OCI-LY3 (cell line): ENCODE measurements around the gene PARD3B.

Source experiments
- EZH2phosphoT487 ChIP-seq: fragments of 200-600 bp; shearing (Covaris generic); IDR thresholded peaks from 2 replicates; pipeline ENCODE4 v1.6.1; 2018; ENCODE audit warnings: antibody characterized with exemption, mixed run types, low read depth
- TF ChIP-seq, protein P1 (sequence below): fragments of 200-600, 300-600 bp; sonication (generic); IDR thresholded peaks from 2 replicates; pipeline ENCODE4 v1.5.1; 2014; ENCODE audit warnings: antibody characterized with exemption, low read length, low read depth

DNA sequence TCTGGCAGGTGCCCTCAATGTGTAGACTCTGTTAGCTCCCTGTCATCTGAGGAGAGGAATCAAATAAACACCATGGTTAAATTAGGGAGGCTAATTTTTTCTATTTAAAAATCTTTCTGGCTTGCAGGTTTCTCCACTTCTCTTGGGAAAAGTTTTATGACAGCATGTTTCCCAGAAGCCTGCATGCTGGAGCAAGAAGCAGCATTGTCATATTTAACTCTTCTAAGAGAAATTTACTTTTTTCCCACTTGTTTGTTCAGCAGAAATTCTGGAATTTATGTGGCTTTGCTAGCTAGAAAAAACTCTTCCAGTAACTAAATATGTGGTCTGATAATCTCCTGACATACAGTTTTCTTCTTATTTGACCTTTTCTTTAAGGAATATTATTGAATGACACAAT lies 230.5 kb downstream of the PARD3B start:
- TF ChIP-seq, protein P1, sequence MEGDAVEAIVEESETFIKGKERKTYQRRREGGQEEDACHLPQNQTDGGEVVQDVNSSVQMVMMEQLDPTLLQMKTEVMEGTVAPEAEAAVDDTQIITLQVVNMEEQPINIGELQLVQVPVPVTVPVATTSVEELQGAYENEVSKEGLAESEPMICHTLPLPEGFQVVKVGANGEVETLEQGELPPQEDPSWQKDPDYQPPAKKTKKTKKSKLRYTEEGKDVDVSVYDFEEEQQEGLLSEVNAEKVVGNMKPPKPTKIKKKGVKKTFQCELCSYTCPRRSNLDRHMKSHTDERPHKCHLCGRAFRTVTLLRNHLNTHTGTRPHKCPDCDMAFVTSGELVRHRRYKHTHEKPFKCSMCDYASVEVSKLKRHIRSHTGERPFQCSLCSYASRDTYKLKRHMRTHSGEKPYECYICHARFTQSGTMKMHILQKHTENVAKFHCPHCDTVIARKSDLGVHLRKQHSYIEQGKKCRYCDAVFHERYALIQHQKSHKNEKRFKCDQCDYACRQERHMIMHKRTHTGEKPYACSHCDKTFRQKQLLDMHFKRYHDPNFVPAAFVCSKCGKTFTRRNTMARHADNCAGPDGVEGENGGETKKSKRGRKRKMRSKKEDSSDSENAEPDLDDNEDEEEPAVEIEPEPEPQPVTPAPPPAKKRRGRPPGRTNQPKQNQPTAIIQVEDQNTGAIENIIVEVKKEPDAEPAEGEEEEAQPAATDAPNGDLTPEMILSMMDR = no peak
- TF ChIP-seq EZH2phosphoT487 = no peak
